DMS153 treated with DMSO at 0.1 percent for 48 hours (cell line): ENCODE measurements around the gene SP2.
"Not testable (repeated sequence)": the region's sequence is repeated elsewhere in the genome, so short reads cannot be mapped to it uniquely, and the experiment has no call there.

Experiments used
- DNase-seq: peaks from one replicate; lab custom pipeline; 2025; ENCODE audit not compliant: unreplicated experiment; lab: John Stamatoyannopoulos, UW

The SP2 gene

DNA sequence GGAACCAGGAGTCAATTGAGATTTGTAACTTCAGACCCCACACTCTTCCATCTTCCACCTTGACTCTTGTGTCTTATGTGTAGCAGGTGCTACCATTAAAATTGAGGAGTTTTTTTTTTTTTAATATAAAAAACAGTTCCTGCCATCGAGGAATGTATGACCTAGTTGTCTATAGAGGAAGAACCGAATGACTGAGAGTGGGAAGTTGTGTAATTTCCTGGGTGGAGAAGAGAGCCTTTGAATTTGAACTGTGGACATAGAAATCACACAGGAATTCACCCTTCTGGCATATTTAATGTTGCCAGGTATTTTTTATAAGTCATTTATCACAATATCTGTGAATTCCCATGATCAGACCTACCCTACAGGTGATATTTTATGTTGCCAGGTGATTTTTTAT lies 22.0 kb downstream of the SP2 start:
- no peak for DNase-seq

DNA sequence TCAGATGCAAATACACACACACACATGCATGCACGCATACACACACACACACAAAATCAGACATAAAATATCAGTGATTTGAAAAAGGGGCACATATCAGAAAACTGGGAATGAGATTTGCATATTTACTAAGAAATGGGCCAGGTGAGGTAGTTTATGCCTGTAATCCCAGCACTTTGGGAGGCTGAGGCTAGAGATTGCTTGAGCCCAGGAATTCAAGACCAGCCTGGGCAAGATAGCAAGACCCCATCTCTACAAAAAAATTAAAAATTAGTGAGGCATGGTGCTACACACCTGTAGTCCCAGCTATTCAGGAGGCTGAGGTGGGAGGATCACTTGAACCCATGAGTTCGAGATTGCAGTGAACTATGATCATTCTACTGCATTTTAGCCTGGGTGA lies 23.0 kb downstream of the SP2 start:
- no peak for DNase-seq

DNA sequence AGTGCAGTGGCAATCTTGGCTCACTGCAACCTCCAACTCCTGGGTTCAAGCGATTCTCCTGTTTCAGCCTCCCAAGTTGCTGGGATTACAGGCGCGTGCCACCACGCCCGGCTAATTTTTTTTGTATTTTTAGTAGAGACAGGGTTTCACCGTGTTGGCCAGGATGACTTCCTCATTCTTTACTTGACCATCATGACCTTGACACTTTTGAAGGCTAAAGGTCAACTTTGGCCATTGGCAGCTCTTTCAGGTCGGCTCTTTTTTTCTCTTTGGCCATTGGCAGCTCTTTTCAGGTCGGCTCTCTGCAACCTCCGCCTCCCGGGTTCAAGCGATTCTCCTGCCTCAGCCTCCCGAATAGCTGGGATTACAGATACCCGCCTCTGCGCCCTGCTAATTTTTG lies 23.9 kb downstream of the SP2 start:
- not testable (repeated sequence) for DNase-seq

DNA sequence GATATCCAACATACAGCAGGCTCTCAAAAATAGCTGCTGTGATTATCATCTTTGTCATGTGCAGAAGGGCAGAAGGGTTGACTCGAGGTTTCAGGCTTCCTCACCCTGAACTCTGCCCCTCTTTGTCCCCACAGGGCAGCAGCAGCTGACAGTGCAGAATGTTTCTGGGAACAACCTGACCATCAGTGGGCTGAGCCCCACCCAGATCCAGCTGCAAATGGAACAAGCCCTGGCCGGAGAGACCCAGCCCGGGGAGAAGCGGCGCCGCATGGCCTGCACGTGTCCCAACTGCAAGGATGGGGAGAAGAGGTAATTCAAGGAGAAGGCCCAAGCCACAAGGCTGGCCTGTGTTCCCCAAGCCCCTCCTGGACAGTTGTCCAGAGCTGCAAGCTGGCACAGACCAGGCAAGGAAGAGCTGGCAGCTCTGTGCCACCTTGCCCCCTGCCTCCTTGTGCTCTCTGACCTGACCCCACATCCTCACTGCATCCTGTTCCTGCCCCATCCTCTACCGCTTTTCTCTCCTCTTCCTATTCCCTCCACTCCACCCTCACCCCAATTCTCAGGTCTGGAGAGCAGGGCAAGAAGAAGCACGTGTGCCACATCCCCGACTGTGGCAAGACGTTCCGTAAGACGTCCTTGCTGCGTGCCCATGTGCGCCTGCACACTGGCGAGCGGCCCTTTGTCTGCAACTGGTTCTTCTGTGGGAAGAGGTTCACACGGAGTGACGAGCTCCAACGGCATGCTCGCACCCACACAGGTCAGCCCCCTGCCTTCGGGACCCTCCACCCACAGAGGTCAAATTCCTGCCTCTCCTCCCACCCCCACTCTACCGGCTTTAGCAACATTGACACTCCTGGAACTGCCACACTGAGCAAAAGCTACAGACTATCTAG lies 29.0 kb downstream of the SP2 start:
- DNase-seq: no peak

DNA sequence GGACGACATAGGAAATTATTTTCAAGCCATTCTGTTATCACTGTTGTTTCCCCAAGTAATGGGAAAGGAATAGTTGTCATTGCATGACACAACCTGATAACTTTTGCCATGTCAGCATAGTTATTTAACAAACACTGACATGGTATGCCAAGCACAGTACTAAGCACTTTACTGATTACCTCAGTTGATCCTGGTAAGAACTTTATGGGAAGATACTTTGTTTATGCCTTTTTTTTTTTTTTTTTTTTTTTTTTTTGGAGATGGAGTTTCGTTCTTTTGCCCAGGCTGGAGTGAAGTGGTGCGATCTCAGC lies 29.6 kb downstream of the SP2 start:
- no peak for DNase-seq

DNA sequence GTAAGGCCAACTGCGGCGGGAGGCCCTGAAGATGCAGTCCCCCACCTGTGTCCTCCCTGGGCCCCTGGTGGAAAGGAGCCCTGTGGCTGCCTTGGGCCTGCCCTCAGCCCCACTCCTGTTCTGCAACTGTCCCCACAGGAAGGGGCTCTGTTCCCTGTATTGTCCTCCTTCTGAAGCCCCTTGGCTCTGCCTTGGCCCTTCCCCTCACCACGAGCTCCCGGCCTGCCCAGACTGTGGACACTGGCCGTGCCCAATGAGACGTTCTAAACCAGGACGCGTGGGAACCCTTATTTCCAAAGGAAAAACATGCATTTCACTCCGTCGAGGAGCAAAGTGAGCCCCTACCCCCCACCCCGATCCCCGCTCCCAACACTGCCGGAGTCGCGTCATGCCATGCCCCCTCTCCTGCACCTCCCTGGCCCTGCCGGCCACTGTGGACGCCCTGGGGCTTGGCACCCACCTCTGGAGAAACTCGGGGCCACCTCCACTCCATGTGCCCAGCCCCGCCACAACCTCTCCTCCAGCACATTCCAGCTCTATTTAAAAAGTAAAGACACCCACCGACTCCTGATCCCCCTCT lies 31.9 kb downstream of the SP2 start:
- no peak for DNase-seq

- DNase-seq: no peak
Observed at GRCh38 chr17:47928415-47928814, 32.4 kb downstream of the SP2 start.

- no peak for DNase-seq
Observed at GRCh38 chr17:47929218-47930000, 33.4 kb downstream of the SP2 start.

- DNase-seq: no peak
Observed at GRCh38 chr17:47931848-47932247, 35.8 kb downstream of the SP2 start.

- no peak for DNase-seq
Observed at GRCh38 chr17:47934856-47935255, 38.8 kb downstream of the SP2 start.

DNA sequence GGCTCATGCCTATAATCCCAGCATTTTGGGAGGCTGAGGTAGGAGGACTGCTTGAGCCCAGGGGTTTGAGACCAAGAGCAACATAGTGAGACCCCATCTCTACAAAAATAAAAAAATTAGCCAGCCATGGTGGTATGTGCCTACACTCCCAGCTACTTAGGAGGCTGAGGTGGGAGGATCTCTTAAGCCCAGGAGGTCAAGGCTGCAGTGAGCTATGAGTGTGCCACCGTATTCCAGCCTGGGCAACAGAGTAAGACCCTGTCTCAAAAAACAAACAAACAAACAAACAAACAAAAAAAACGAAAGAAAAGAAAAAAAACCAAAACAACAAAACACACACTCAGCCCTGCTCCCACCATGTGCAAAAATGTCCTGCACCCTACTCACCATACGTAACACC lies 39.4 kb downstream of the SP2 start:
- DNase-seq: not testable (repeated sequence)

- no peak for DNase-seq
Observed at GRCh38 chr17:47935961-47936360, 39.9 kb downstream of the SP2 start.

- DNase-seq: no peak
Observed at GRCh38 chr17:47937941-47938340, 41.9 kb downstream of the SP2 start.

DNA sequence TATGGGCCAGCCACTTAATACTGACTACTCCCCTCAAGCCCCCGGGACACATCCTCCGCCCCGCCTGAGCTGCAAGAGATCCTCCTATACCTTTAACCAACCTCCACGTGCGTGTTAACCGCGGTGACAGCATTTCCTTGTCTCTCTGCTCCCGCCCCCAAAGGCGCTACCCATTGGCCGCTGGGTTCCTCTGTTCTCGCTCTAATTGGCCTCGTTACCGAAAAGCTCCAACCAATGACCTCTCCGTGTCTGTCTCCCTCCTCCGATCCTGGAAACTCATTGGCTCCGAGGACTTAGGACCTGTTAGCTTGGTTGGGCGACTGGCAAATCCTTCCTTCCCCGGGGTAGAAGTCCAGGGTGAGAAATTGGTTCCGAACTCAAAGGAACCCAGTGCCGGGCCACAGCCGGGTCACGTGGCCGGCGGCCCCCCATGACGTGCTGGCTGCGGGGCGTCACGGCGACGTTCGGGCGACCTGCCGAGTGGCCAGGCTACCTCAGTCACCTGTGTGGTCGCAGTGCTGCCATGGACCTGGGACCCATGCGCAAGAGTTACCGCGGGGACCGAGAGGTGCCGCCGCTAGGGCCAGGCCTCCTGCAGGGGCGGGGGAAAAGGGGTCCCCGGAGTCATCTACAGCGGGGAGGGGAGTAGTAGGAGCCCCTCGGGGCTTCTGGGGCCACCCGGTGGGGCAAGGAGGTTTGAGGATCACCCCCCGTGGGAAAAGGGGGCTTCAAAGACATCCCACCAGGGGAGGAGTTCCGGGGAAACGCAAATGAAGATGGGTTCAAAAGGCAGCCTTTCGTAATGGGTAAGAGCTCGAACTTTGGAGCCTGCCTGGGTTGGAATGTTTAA lies 45.4 kb downstream of the SP2 start, which contains the start of gene PNPO:
TSS of gene PNPO (plus strand) at position 326 of the 850 bp plus-strand sequence. CDS start at position 431, 105 bp downstream.
- DNase-seq: peak; percentile 97

GRCh38 chr17:47942096-47942510 lies 46.1 kb downstream of the SP2 start:
- DNase-seq: no peak

GRCh38 chr17:47942568-47942967 lies 46.5 kb downstream of the SP2 start:
- DNase-seq: no peak

- DNase-seq: no peak
Observed at GRCh38 chr17:47945080-47945479, 49.0 kb downstream of the SP2 start.

DNA sequence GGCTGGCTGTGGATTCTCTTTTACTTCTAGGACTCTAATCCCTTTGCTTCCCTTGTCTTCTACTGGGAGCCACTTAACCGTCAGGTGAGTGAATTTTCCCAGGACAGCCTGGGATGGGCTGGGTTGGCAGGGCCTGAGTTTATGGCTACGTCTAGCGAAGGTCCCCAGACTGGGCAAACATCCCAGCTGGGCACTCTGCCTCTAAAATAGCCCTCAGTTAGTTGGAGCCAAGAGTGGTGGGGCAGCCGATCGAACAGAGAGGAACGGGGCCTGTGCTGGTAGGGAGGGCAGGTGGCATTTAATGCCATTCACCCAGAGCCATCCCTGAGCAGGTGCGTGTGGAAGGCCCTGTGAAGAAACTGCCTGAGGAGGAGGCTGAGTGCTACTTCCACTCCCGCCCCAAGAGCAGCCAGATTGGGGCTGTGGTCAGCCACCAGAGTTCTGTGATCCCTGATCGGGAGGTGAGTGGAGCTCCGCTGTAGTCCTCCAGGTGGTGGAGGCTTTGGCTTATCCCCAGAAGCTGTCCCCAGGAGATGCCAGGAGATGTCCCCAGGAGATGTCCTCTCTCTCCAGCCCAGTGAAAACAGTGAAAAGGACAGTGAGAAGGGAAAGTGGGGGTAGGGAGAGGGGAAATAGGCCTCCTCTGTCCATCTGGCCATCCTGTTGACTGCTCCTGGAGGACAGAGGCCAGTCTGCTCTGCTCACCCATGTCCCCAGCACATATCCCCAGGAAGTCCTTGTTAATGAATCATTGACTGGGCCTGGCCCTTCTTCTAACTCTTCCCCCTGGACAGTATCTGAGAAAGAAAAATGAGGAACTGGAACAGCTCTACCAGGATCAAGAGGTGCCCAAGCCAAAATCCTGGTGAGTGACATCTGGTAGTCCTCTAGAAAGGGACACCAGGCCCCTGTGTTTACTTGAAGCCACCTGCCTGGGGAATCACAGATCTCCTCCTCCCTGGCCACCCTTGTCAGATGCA lies 49.8 kb downstream of the SP2 start:
- DNase-seq: no peak

DNA sequence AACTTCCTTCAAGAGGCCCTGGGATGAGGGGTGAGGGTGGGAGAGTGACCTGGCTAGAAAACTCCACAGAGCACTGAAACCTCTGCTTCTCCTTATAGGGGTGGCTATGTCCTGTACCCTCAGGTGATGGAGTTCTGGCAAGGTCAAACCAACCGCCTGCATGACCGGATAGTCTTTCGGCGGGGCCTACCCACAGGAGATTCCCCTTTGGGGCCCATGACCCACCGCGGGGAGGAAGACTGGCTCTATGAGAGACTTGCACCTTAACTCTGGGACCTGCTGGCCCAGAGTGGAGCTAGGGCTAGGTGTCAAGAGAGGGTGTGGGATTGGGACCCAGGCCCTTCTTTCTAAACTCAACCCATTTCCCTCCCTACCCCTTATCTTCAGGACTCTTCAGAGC lies 50.5 kb downstream of the SP2 start:
- DNase-seq: no peak

DNA sequence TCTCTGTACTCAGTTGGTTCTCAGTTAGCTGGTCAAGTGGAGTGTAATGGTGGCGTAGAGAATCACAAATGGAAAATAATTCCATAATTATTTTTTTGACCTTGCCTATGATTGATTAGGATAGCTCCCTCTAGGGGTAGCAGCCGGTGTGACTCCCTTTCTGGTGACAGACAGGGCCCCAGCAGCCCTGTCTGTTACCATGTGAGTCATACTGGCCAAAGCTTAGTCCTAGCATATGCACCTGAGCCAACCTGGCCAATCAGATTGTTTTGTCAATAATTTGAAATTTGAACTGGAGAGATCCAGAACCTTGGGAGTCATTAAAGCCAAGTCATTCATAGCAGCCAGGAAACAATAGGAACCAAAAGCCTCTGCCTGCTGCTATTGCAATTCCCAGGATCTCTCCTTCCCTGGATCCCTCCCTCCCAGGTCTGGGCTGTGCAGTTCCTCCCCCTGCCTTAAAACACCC lies 50.9 kb downstream of the SP2 start:
- peak; percentile 35 for DNase-seq
